Measurements from ENCODE around the gene CFAP100.

DNA sequence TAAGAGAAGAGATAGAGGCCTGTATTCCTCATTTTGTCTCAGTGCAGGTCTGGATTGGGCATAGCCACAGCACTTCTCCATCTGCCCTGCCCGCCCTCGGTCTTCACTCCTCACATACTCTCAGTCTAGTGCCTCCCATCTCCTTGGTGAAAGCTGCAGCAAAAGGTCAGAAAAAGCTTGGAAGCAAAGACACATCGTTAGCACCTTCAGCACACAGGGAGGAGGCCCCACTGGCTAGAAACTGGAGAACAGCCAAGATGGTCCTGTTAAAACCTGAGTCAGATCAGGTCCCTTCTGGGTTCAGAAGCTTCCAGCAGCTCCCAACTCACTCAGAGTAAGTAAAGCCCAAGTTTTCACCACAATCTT is 35.9 kb upstream of the CFAP100 start:
- TF ChIP-seq EP300 (IDR thresholded peaks at IDR 0.05), result no peak
- TF ChIP-seq, protein P1, sequence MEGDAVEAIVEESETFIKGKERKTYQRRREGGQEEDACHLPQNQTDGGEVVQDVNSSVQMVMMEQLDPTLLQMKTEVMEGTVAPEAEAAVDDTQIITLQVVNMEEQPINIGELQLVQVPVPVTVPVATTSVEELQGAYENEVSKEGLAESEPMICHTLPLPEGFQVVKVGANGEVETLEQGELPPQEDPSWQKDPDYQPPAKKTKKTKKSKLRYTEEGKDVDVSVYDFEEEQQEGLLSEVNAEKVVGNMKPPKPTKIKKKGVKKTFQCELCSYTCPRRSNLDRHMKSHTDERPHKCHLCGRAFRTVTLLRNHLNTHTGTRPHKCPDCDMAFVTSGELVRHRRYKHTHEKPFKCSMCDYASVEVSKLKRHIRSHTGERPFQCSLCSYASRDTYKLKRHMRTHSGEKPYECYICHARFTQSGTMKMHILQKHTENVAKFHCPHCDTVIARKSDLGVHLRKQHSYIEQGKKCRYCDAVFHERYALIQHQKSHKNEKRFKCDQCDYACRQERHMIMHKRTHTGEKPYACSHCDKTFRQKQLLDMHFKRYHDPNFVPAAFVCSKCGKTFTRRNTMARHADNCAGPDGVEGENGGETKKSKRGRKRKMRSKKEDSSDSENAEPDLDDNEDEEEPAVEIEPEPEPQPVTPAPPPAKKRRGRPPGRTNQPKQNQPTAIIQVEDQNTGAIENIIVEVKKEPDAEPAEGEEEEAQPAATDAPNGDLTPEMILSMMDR (IDR thresholded peaks at IDR 0.05), result no peak
- TF ChIP-seq POLR2AphosphoS5 (IDR thresholded peaks at IDR 0.05), result no peak
- TF ChIP-seq POLR2A (IDR thresholded peaks at IDR 0.05; ENCODE audit: low read depth), result no peak
